ENCODE measurements around the gene RAB11FIP3.
"Not testable (repeated sequence)": the region's sequence is repeated elsewhere in the genome, so short reads cannot be mapped to it uniquely, and the experiment has no call there.

The RAB11FIP3 gene

DNA sequence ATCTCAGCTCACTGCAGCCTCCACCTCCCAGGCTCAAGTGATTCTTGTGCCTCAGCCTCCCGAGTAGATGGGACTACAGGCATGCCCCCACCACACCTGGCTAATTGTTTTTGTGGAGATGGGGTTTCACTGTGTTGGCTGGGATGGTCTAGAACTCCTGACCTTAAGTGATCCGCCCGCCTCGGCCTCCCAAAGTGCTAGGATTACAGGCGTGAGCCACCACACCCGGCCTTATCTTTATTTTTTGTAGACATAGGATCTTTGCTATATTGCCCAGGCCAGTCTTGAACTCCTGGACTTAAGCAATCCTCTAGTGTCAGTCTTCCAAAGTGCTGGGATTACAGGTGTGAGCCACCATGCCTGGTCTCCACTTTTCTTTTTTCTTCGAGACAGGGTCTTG, 44.0 kb downstream of the RAB11FIP3 start:
- DNase-seq: not testable (repeated sequence)

GRCh38 chr16:470418-470817, 45.0 kb downstream of the RAB11FIP3 start:
- DNase-seq: no peak

DNA sequence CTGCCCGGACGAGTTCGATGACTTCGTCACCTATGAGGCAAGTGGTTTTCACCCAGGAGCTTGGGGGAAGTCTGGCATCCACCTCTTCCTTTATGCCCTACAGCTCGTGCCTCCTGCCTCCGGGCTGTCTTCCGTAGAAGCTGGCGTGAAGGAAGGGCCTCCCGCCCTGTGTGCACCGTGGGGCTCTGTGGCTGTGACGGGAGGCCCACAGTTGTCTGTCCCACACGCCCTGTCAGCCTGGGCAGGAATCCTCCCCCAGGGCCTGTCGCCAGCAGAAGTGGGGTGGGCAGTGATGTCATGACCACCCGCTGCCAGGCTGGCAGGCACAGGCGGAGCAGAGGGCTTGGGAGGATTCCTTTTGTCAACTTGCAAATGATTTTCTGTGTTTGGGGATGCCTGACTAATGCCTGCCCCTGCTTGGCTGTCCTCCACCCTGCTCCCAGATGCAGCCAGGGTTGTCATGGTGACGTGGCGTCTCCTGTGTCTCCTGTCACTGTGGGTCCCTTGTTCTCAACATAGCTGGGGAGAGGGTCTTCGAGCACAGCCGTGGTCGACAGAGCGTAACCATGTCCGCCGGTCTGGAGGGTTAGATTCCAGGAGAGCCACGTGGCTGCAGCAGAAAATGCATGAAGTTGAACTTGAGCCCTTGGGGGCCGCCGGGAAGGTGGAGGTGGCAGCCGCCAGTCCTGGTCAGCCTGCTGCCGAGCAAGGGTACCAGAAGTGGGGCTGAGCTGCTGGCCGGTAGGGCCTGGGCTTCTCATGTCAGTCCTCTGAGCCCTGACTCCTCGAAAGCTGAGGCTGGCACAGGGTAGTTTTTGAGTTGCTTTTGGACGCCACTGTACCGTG, 46.1 kb downstream of the RAB11FIP3 start:
- DNase-seq: no peak

GRCh38 chr16:472199-472504, 46.7 kb downstream of the RAB11FIP3 start:
- DNase-seq: no peak

DNA sequence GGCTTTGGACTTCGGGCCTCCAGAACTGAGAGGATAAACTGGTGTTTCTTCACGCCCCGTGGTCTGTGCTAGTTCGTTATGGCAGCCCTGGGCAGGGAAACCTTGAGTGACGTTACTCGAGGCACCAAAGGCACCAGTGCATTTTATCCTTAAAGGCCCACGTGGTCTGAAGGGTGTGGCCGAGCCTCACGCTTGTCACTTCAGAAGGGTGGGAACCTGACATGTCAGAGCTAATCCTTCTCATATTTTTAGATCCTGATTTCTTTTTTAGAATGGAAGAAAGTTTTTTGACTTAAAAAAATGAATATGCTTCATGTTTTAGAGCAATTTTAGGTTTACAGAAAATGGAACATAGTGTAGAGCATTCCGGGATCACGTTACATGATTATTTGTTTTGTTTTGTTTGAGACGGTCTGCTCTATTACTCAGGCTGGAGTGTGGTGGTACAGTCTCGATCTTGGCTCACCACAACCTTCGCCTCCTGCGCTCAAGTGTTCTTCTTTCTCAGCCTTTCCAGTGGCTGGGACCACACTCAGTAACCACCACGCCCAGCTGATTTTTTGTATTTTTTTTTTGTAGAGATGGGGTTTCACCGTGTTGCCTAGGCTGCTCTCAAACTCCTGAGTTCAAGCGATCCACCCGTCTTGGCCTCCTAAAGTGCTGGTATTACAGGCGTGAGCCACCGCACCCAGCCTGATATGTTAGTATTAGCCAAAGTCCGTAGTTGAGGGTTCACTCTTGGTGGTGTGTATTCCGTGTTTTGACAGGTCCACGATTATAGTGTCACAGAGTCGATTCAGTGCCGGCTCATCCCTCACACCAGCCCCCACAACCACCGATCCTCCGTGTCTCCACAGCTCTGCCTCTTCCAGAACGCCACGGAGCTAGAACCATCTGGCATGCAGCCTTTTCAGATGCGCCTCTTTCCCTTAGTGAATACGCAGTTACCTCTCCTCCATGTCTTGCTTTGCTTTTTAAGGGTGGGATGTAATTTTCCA, 47.9 kb downstream of the RAB11FIP3 start:
- no peak for DNase-seq

GRCh38 chr16:474420-475122, 49.1 kb downstream of the RAB11FIP3 start:
- no peak for DNase-seq

DNA sequence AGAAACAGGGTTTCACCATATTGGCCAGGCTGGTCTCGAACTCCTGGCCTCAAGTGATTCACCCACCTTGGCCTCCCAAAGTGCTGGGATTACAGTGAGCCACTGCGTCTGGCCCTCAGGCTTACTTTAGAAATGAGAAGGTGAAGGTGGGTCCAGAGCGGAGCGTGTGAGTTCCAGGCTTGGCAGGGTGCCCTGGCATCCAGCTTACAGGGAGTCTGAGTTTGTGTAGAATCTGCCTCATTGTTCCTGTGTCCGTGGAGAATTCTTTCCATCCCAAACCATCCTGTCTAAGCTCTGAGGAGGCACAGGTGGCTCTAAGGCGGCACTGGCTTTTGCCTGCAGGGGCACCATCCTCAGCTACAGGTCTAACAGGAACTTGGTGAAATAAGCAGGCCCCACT, 50.6 kb downstream of the RAB11FIP3 start:
- no peak for DNase-seq

DNA sequence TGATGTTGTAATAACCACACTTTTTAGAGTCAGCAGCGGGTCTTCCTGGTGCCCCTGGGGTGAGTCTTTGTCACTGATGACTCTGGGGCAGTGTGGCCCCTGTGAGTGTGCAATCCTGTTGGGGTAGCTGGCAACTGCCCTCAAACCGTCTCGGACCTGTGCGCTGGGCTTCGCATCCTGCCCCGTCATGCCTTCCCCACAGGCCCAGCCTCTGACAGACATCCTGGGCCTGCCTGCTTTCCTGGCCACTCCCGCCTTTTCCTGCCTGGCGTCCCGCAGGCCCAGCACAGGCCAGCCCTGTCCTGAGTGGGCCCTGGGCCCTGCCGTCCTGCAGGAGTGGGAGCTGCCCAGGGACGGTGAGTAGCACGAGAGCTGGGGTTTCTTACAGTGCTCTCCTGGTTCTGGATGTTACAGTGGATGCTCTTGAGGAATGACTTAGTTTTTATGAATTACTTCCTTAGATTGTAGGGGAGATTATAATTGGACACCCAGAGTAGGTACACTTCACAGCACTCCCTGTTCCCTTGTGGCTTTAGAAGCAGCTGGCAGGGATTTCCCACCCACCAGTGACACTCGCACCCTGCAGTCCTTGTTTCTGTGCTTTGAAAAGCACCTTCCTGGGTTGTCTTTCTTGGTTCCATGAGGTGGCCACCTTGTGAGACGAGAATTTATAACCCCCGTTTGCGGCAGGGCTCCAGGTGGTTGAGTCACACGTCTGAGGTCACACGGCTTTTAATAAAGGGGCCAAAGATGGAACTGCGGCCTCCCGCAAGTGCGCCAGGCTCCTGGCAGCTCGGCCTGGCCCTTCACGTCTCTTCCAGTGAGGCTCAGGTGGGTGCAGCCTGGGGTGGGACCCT, 52.1 kb downstream of the RAB11FIP3 start:
- DNase-seq: no peak

DNA sequence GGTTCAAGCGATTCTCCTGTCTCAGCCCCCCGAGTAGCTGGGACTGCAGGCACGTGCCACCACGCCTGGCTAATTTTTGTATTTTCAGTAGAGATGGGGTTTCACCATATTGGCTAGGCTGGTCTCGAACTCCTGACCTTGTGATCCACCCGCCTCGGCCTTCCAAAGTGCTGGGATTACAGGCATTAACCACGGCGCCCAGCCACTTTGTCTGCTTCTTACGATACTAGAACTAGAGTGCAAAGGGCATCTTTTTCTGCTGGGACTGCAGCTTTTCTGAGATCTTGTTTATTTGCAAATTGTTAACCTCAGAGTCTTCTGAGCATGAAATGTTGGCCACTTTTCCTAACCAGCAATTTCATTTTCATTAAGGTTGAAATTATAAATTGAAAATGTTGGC, 52.8 kb downstream of the RAB11FIP3 start:
- DNase-seq: not testable (repeated sequence)

GRCh38 chr16:482468-483185, 57.2 kb downstream of the RAB11FIP3 start:
- DNase-seq: no peak

DNA sequence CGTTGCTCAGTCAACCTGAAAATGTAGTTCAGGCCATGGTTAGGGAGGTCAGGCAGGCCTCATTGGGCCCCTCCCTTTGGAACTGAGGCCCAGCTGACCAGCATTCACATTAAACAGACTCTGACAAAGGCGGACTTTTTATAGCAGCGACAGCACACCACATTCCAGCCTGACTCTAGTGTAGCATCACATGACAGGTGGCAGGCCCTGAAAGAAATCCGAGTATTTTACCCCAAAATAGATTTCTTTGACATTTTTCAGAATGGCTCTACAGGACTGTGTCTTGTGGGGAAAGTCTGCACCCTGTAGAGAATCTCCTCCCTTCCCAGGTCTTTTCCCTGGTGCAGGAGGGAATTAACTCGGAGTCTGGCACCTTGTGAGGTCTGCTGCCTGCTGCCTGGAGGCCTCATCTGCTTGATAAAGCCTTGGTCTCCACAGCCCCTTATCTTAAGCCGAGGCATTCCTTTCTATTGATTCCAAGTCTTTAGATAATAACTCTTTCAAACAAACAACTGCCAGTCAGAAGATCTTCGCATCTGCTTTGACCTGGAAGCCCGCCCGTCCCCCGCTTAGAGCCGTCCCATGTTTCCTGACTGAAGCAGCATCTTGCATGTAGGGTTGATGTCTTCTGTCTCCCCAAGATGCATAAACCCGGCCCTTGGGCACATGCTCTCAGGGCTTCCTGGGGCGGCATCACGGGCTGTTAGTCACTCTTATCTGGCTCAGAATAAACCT, 58.1 kb downstream of the RAB11FIP3 start:
- DNase-seq: no peak

- DNase-seq: no peak
These were observed 64.2 kb downstream of the RAB11FIP3 start for GRCh38 chr16:489606-490005.

DNA sequence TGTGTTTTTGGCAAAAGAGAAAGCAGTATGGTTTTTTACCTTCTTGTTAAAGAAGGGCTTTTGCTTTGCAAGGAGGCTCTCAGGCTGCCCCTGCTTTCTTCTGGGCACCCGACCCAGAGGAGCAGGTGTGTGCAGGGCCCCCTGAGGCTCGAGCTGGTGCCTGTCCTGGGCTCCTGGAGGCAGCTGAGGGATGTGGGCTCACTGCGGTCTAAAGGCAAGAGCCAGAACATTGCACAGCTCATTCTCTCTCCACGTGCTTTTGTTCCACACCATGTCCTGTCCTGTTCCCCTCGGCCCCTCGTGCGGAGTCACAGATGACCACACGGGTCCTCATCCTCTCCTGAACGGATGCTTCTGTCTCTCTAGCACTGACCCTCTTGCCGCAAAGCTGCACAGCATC, 65.3 kb downstream of the RAB11FIP3 start:
- DNase-seq: no peak

DNA sequence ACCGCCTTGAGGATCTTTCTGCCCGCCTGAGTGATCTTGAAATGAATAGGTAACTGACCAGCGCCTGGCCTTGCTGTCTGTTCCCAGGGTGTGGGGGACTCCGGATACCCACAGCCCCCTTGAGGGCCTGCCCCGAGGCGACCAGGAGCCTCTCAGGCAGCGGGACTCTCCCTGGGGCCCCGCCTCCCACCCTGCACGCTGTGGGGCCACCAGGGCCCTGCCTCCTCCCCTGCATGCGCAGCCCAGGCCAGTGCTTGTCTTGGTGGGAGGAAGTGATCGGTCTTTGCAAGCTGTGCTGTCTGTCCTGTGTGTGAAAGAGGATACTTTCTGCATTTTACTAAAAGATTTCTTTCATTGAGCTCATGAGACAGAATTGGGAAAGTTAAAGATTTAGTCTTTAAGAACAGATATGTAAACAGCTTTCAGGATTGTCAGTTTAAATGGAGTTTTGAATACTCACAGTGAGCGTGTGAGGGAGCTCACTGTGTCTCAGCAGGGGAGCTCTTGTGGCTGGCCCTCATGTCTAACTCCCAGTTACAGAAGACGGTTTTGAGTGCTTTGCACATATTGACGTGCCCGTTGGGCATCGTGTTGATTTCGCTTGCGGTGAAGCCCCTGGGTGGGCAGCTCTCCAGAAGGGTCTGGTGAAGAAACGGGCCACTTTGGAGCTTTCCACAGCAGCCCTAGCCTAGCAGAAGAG, 65.9 kb downstream of the RAB11FIP3 start:
- no peak for DNase-seq

DNA sequence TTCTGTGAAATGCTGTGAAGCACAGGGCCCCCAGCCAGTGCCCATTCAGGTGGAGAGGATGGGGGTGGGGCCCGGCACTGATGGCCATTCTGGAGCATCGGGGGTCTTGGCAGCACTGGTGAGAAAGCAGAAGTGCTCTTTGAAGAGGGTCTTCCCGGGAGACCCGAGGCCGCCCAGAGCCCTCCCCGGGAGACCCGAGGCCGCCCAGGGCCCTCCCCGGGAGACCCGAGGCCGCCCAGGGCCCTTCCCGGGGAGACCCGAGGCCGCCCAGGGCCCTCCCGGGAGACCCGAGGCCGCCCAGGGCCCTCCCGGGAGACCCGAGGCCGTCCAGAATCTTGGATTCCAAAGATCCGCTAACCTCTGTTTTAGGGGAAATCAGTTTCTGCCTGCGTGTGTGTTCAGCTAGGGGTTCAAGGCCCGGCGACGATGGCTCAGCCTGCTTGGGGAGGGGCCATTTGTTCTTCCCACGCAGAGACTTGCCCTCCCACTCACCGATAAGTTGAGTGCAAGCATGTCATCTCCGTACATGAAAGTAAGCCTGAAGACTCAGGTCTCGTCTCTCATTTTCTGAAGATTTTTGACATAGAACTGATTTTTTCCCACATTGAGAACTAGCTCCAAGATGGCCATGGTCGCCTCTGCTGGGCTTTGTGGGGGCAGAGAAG, 66.9 kb downstream of the RAB11FIP3 start:
- DNase-seq: no peak

DNA sequence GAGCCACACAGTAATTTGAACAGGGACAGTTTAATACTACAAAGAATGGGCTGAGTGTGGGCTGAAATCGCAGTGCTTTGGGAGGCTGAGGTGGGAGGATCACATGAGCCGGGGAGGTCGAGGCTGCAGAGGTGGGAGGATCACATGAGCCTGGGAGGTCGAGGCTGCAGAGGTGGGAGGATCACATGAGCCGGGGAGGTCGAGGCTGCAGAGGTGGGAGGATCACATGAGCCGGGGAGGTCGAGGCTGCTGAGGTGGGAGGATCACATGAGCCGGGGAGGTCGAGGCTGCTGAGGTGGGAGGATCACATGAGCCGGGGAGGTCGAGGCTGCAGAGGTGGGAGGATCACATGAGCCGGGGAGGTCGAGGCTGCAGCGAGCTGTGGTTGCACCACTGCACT, 69.2 kb downstream of the RAB11FIP3 start:
- DNase-seq: not testable (repeated sequence)

- peak; percentile 21 for DNase-seq
These were observed 69.8 kb downstream of the RAB11FIP3 start for GRCh38 chr16:495127-495748.

GRCh38 chr16:496097-496886, 70.8 kb downstream of the RAB11FIP3 start:
- no peak for DNase-seq
